Stimulated activated CD4-positive, alpha-beta T cell treated with anti-CD3 and anti-CD28 coated beads, Interleukin-2, amount 100 ng/mL, for 48 hours (primary cell): Measurements from ENCODE around the gene THAP3.
"Not testable (repeated sequence)": the region's sequence is repeated elsewhere in the genome, so short reads cannot be mapped to it uniquely, and the experiment has no call there.

Source experiments
- DNase-seq, 2 donors: peaks; one replicate each; pipeline ENCODE4 v3.0.0-alpha.2; 2020

Gene THAP3

DNA sequence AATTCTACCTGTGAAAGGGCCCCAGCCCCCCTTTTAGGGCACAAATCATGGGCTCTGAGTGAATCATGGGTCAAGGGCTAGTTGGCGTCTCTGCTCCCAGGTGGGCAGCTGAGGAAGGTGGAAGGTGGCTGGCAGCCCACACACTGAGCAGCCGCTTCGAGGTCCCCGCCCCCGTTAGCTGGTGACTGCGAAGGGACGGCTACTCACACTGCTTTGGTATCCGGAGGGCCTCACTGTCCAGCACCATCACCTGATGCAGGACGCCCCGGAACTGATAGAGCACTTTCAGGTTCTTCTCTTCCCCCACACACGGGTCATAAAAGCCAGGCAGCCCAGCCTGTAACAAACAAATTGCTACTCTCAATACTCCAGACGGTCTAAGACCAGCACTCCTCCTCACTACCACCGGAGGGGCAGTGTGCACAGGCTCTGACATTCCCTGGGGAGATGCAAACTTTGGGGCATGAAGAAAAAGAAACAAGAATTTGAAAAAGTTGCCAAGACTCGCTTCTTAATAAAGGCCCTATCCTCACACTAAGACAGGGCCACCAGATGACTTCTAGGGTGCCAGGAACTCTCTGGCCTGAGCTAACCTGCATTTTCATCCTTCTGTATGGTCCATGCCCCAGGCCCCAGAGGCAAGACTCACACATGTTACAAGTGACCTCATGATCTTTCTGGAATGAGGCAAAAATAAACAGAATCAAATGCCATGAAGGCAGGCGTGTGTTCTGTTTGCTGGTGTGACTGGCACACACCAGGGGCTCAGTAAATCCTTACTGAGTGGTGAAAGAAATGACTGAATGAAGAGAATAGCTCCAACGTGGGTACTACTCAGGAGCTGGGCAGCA, 11.5 kb downstream of the THAP3 start:
- DNase-seq = no peak

DNA sequence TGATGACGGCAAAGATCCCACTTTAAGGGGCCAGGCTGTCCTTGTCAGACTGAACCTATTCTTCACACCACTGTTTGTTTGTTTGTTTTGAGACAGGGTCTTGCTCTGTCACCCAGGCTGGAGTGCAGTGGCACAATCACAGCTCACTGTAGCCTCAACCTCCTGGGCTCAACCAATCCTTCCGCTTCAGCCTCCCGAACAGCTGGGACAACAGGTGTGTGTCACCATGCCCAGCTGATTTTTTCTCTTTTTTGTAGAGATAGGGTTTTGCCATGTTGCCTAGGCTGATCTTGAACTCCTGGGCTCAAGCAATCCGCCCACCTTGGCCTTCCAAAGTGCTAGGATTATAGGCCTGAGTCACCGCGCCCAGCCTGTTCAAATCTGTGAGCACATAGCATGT, 12.1 kb downstream of the THAP3 start:
- not testable (repeated sequence) for DNase-seq

DNA sequence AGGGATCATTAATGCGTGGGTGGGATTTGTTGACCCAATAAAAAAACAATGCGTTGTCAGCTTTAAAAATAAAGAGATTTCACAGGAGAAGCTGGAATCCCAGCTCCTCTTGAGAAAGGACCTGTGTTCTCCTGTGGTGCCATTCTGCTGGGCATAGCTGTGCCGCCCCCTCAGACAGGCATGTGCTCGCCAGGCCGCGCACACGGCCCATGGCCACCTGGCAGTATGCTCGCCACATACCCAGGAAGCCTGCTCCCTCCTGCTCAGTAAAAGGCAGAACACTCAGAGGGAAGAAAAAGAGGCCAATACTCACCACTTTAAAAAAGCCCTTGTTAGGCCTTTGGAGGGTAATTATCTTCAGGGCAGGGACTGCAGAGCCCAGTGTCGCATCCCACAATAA, 13.1 kb downstream of the THAP3 start:
- DNase-seq = no peak

DNA sequence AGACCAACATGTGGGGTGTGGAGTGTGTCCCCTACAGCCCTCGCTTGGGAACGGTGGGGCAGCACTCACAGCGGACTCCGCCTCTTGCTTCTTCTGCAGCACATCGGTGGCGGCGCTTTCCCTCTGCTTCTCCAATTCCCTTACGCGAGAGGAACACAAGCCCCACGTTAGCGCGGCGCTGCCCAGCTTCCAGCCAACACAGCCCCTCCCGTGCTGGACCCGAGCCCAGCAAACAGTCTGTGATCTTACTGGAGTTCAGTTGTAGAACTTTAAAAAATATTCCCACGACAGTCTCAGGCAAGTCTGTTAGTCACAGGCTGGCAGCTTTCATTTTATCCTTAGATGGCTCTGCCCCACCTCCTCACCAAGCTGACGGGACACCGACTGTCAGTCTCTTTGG, 13.6 kb downstream of the THAP3 start:
- no peak for DNase-seq

DNA sequence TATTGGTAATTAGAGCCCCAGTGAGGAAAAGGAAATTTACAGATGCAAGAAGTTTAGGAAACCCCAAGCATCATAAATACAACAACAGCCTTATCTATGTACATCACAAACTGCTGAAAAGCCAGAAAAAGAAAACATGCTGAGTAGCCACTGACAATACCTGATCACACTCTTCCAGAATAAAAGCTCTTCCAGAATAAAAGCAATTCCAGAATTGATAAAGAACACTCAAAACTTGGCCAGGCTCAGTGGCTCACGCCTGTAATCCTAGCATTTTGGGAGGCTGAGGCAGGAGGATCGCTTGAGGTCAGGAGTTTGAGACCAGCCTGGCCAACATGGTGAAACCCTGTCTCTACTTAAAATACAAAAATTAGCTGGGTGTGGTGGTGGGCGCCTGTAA, 16.2 kb downstream of the THAP3 start:
- not testable (repeated sequence) for DNase-seq

GRCh38 chr1:6645018-6645417, 20.4 kb downstream of the THAP3 start:
- no peak for DNase-seq

DNA sequence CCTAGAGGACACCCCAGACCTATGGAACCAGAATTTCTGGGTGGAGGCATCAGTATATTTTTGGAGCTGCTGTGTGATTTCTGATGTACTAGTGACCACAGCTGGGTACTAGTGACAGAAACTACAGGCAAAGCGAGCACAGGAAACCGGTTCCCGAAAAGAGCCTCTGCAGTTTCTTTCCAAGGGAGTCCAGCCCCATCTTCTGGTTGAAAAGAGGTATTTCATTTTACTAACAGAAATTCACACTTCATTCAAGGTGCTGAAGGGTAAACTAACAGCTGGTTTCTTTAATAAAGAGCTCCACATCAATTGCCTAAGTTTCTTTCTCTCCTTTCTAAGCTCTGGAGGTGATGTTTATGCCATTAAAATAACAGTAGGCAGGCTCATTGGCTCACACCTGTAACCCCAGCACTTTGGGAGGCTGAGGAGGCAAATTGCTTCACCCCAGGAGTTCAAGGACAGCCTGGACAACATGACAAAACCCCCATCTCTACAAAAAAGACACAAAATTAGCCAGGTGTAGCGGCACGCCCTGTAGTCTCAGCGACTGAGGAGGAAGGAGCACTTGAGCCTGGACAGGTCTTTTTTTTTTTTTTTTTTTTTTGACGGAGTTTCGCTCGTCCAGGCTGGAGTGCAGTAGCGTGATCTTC, 22.0 kb downstream of the THAP3 start:
- DNase-seq = no peak

DNA sequence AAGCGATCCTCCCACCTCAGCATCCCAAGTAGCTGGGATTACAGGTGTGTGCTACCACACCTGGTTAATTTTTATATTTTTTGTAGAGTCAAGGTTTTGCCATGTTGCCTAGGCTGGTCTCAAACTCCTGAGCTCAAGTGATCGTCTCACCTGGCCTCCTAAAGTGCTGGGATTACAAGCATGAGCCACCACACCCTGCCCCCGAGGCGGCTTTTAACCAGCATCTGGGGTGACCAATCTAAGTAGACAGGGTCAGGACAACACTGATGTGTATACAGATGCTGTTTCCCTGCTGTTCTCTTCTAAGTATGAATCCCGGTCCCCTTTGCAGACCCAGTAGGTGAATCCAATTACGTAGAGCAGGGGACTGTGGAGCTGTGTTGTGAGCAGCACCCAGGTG, 23.9 kb downstream of the THAP3 start:
- DNase-seq = no peak

GRCh38 chr1:6651909-6652308, 27.2 kb downstream of the THAP3 start:
- no peak for DNase-seq

DNA sequence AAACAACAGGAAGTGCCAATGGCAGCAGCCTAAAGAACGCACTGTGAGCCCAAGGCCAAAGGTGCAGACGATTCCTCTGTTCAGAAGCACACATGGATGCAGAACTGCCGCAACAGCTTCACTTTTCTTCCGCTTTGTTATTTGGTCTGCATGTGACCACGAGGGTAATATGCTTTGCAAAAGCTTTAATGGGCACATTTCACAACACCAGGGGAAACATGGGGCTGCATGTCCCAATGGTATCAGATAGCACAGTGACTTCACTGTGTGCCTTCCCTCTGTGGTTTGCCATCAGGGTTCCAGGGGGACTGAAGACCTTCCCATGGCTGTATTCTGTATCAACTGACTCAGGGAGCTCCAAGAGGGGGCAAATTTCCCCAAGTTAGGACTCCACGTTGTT, 28.3 kb downstream of the THAP3 start:
- no peak for DNase-seq

- no peak for DNase-seq
Observed at GRCh38 chr1:6653436-6654290, 29.0 kb downstream of the THAP3 start.

- no peak for DNase-seq
Observed at GRCh38 chr1:6657138-6657537, 32.5 kb downstream of the THAP3 start.

DNA sequence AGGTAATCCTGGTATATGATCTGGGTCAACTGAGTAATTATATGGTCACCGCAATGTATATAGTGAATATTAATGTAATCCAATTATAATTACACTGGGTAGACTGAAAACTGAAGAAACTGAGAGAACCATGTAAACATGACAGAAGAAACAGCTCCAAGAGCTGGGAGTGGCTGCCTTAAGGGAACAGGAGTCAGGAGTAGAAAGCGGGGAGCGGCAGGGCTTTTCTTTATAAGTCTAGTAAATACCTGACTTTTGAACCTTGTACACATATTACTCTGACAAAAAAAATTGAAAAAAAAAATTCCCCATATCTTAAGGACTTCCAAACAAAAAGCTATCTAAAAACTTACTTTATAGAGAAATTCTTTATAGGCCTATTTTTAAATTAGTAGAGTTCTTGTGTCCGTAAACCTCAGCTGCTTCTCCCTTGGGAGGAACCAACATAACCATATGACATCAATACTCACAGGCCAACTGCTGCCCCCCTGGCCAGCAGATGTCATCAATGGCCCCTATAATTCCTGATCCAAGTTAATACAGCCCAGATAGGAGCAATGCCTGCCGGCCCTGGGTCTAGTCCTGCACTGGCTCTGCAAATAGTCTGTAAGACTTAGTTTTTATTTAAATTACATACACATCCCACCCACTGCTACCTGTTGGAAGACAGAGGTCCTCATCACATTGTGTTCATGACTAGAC, 33.8 kb downstream of the THAP3 start:
- no peak for DNase-seq

GRCh38 chr1:6660415-6661049, 35.9 kb downstream of the THAP3 start:
- DNase-seq = no peak

DNA sequence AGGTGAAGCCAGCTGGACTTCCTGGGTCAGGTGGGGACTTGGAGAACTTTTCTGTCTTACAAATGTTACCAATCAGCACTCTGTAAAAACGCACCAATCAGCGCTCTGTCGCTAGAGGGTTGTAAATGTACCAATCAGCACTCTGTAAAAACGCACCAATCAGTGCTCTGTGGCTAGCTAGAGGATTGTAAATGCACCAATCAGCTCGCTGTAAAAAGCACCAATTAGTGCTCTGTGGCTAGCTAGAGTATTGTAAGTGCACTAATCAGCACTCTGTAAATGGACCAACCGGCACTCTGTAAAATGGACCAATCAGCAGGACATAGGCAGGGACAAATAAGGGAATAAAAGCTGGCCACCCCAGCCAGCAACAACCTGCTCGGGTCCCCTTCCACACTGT, 37.8 kb downstream of the THAP3 start:
- DNase-seq = not testable (repeated sequence)

GRCh38 chr1:6666696-6667095, 42.0 kb downstream of the THAP3 start:
- no peak for DNase-seq

- DNase-seq = no peak
Observed at GRCh38 chr1:6667139-6667538, 42.5 kb downstream of the THAP3 start.

- DNase-seq = no peak
Observed at GRCh38 chr1:6668503-6668902, 43.8 kb downstream of the THAP3 start.

- DNase-seq = no peak
Observed at GRCh38 chr1:6672558-6672957, 47.9 kb downstream of the THAP3 start.

GRCh38 chr1:6673816-6674398, 49.2 kb downstream of the THAP3 start:
- no peak for DNase-seq

DNA sequence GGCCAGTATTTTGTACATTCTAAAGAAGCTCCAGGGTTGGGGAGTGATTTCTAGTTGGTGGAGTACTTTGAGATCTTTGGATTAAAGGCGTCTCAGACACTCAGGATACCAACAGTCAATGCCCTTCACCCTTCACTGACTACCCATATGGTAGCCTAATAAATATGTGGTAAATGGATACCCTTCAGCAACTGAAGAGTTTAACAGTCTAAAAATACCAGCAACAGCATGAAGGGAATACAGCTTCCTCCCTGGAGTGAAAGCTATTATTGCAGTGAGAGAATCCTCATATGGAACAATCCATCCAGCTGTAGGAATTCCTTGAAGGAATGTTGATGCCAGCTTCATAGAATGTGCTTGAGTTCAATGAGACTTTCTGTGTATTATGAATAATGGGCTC, 50.1 kb downstream of the THAP3 start:
- no peak for DNase-seq

GRCh38 chr1:6675941-6676340, 51.3 kb downstream of the THAP3 start:
- DNase-seq = no peak
